ENCODE measurements around the gene SLC39A9.

DNA sequence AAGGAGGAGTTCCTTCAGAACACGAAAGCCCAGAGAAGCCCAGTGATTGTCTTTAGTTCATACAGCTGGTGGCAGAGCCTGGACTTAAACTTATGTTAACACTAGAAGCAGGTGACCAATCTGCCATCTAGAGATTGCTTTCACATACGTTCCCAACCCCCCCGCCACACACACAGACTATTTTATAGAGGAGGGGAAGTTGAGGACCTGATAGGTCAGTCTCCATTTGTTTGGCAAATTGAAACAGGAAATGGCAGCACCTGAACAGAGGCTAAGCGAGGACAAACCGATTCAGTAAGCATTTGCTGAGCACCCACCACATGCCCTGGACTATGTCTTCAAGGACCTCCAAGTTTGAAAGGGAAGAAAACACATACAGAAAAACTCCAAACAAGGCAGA, 81.2 kb downstream of the SLC39A9 start:
- TF ChIP-seq PKNOX1 (IDR thresholded peaks at IDR 0.05) (no peak), L3MBTL2 (conservative IDR thresholded peaks at IDR 0.05) (no peak), BHLHE40 (IDR thresholded peaks at IDR 0.05; ENCODE audit: borderline replicate concordance) (no peak), ZNF384 (IDR thresholded peaks at IDR 0.05) (no peak), SUZ12 (IDR thresholded peaks at IDR 0.05) (no peak), HDGF (IDR thresholded peaks at IDR 0.05; ENCODE audit: borderline replicate concordance) (no peak), TARDBP (IDR thresholded peaks at IDR 0.05) (no peak), SP1 (IDR thresholded peaks at IDR 0.05) (no peak), FOXK2 (IDR thresholded peaks at IDR 0.05) (no peak), LEF1 (IDR thresholded peaks at IDR 0.05; ENCODE audit: borderline replicate concordance) (no peak), ELF4 (IDR thresholded peaks at IDR 0.05) (no peak), ARNT (IDR thresholded peaks at IDR 0.05) (no peak)
